Uterus (tissue), 2 donors: ENCODE data around the gene ZDHHC1.

Experiments used
- CTCF ChIP-seq, 4 experiments: fragments of 200-600 bp in 2 of 4; fragments of 450-650 bp in 2 of 4; sonication (generic) in 2 of 4; IDR thresholded peaks; one replicate each; pipeline ENCODE4 v1.5.1; 2016 to 2019; ENCODE audit warnings: antibody characterized with exemption in 4 of 4, mild to moderate bottlenecking in 2 of 4, moderate library complexity in 1 of 4
- POLR2A ChIP-seq, 2 donors: fragments of 450-650 bp; IDR thresholded peaks; one replicate each; pipeline ENCODE4 v1.6.1; 2016; ENCODE audit warnings: antibody characterized with exemption in 2 of 2, mild to moderate bottlenecking in 1 of 2, moderate library complexity in 1 of 2

GRCh38 chr16:67451061-67451703, 34.9 kb upstream of the ZDHHC1 start:
- TF ChIP-seq CTCF (IDR thresholded peaks at IDR 0.05) (no peak), POLR2A (IDR thresholded peaks at IDR 0.05) (no peak)
